Stimulated activated CD4-positive, alpha-beta T cell treated with anti-CD3 and anti-CD28 coated beads, Interleukin-15, amount 100 ng/mL, for 24 hours (primary cell): ENCODE results near the gene CASK.
A peak's percentile ranks its signal among the peaks of the same experiment; 100 is the strongest.

Experiments used
- DNase-seq: peaks from one replicate; pipeline ENCODE4 v3.0.0-alpha.2; 2020

Gene CASK

GRCh38 chrX:41502004-41502403 is 421.4 kb downstream of the CASK start:
- no peak for DNase-seq

- DNase-seq, result no peak
Measured at GRCh38 chrX:41499984-41500383, 423.4 kb downstream of the CASK start.

GRCh38 chrX:41499195-41499594 is 424.2 kb downstream of the CASK start:
- no peak for DNase-seq

GRCh38 chrX:41491267-41492004 is 431.9 kb downstream of the CASK start:
- DNase-seq, result no peak

GRCh38 chrX:41490446-41490845 is 432.9 kb downstream of the CASK start:
- DNase-seq, result no peak

GRCh38 chrX:41482154-41482850 is 441.1 kb downstream of the CASK start:
- DNase-seq, result no peak

GRCh38 chrX:41481264-41482109 is 441.9 kb downstream of the CASK start:
- DNase-seq, result peak; percentile 7

- no peak for DNase-seq
Measured at GRCh38 chrX:41480508-41481260, 442.7 kb downstream of the CASK start.

GRCh38 chrX:41478381-41478911 is 444.9 kb downstream of the CASK start:
- DNase-seq, result no peak

GRCh38 chrX:41475591-41476241 is 447.6 kb downstream of the CASK start:
- no peak for DNase-seq

- DNase-seq, result no peak
Measured at GRCh38 chrX:41475191-41475590, 448.2 kb downstream of the CASK start.

GRCh38 chrX:41474726-41475100 is 448.6 kb downstream of the CASK start:
- DNase-seq, result no peak

GRCh38 chrX:41473936-41474725 is 449.2 kb downstream of the CASK start:
- DNase-seq, result no peak

- no peak for DNase-seq
Measured at GRCh38 chrX:41472231-41472815, 451.0 kb downstream of the CASK start.

GRCh38 chrX:41471786-41472185 is 451.6 kb downstream of the CASK start:
- DNase-seq, result no peak

- DNase-seq, result no peak
Measured at GRCh38 chrX:41470706-41471105, 452.6 kb downstream of the CASK start.

GRCh38 chrX:41468647-41469323 is 454.6 kb downstream of the CASK start:
- no peak for DNase-seq
